HEK293 (cell line): Measurements from ENCODE around the gene CYB5D1.

ENCODE experiments used
- BCL11B ChIP-seq: fragments of 450-650 bp; formaldehyde crosslinking; IDR thresholded peaks from 2 replicates; pipeline ENCODE4 v1.5.1; 2016; ENCODE audit warnings: low read depth, missing biosample characterization, missing genetic modification characterization
- HOXC10 ChIP-seq: sonication (generic); formaldehyde crosslinking; IDR thresholded peaks from 2 replicates; pipeline ENCODE4 v1.8.1; 2023; ENCODE audit warnings: mild to moderate bottlenecking, missing genetic modification reagents
- KLF7 ChIP-seq: fragments of 450-650 bp; formaldehyde crosslinking; IDR thresholded peaks from 2 replicates; pipeline ENCODE4 v1.5.1; 2016; ENCODE audit warnings: missing biosample characterization, missing genetic modification characterization, borderline replicate concordance
- KLF8 ChIP-seq: fragments of 450-650 bp; formaldehyde crosslinking; IDR thresholded peaks from 2 replicates; pipeline ENCODE4 v1.5.1; 2016; ENCODE audit warnings: missing biosample characterization, missing genetic modification characterization
- OVOL3 ChIP-seq: fragments of 450-650 bp; formaldehyde crosslinking; IDR thresholded peaks from 2 replicates; pipeline ENCODE4 v1.5.1; 2016; ENCODE audit warnings: missing biosample characterization, missing genetic modification characterization
- SCRT2 ChIP-seq: fragments of 450-650 bp; formaldehyde crosslinking; IDR thresholded peaks from 2 replicates; pipeline ENCODE4 v1.5.1; 2016; ENCODE audit warnings: missing biosample characterization, missing genetic modification characterization
- SETDB1 ChIP-seq: IDR thresholded peaks from one replicate; pipeline ENCODE4 v1.6.1; 2017; ENCODE audit warnings: mild to moderate bottlenecking, low read length, moderate library complexity, mixed read lengths; ENCODE audit not compliant: insufficient read length
- ZNF138 ChIP-seq: fragments of 450-650 bp; formaldehyde crosslinking; IDR thresholded peaks from 2 replicates; pipeline ENCODE4 v1.5.1; 2016; ENCODE audit warnings: missing biosample characterization, missing genetic modification characterization, borderline replicate concordance
- ZNF140 ChIP-seq: fragments of 450-650 bp; formaldehyde crosslinking; IDR thresholded peaks from 2 replicates; pipeline ENCODE4 v1.5.1; 2016; ENCODE audit warnings: missing biosample characterization, missing genetic modification characterization
- ZNF16 ChIP-seq: fragments of 450-650 bp; formaldehyde crosslinking; IDR thresholded peaks from 2 replicates; pipeline ENCODE4 v1.5.1; 2016; ENCODE audit warnings: low read depth, missing biosample characterization, missing genetic modification characterization
- ZNF169 ChIP-seq: fragments of 450-650 bp; formaldehyde crosslinking; IDR thresholded peaks from 2 replicates; pipeline ENCODE4 v1.5.1; 2016; ENCODE audit warnings: missing biosample characterization, missing genetic modification characterization
- ZNF248 ChIP-seq: fragments of 450-650 bp; formaldehyde crosslinking; IDR thresholded peaks from 2 replicates; pipeline ENCODE4 v1.5.1; 2017; ENCODE audit warnings: missing biosample characterization, missing genetic modification characterization
- ZNF350 ChIP-seq: fragments of 450-650 bp; formaldehyde crosslinking; IDR thresholded peaks from 2 replicates; pipeline ENCODE4 v1.5.0; 2017; ENCODE audit warnings: missing biosample characterization, mild to moderate bottlenecking, missing genetic modification characterization
- ZNF394 ChIP-seq: fragments of 450-650 bp; formaldehyde crosslinking; IDR thresholded peaks from 2 replicates; pipeline ENCODE4 v1.5.1; 2016; ENCODE audit warnings: missing biosample characterization, missing genetic modification characterization, mild to moderate bottlenecking, moderate library complexity, borderline replicate concordance
- ZNF514 ChIP-seq: fragments of 450-650 bp; formaldehyde crosslinking; IDR thresholded peaks from 2 replicates; pipeline ENCODE4 v1.5.1; 2016; ENCODE audit warnings: missing biosample characterization, missing genetic modification characterization
- ZNF549 ChIP-seq: fragments of 450-650 bp; IDR thresholded peaks from 2 replicates; pipeline ENCODE4 v1.5.1; 2018; ENCODE audit warnings: missing biosample characterization, missing genetic modification characterization, mild to moderate bottlenecking, inconsistent platforms, moderate library complexity
- ZNF558 ChIP-seq: fragments of 450-650 bp; formaldehyde crosslinking; IDR thresholded peaks from 2 replicates; pipeline ENCODE4 v1.5.1; 2016; ENCODE audit warnings: missing biosample characterization, missing genetic modification characterization
- ZNF600 ChIP-seq: fragments of 450-650 bp; formaldehyde crosslinking; IDR thresholded peaks from 2 replicates; pipeline ENCODE4 v1.5.1; 2016; ENCODE audit warnings: missing biosample characterization, missing genetic modification characterization
- ZNF621 ChIP-seq: fragments of 450-650 bp; formaldehyde crosslinking; IDR thresholded peaks from 2 replicates; pipeline ENCODE4 v1.5.1; 2017; ENCODE audit warnings: missing biosample characterization, missing genetic modification characterization
- ZNF626 ChIP-seq: fragments of 450-650 bp; sonication (Bioruptor Pico); formaldehyde crosslinking; IDR thresholded peaks from 2 replicates; pipeline ENCODE4 v1.5.1; 2018; ENCODE audit warnings: missing biosample characterization, missing genetic modification characterization, inconsistent platforms
- ZNF654 ChIP-seq: fragments of 450-650 bp; formaldehyde crosslinking; IDR thresholded peaks from 2 replicates; pipeline ENCODE4 v1.5.1; 2016; ENCODE audit warnings: low read depth, missing biosample characterization, missing genetic modification characterization
- ZNF677 ChIP-seq: fragments of 450-650 bp; IDR thresholded peaks from 2 replicates; pipeline ENCODE4 v1.5.0; 2018; ENCODE audit warnings: missing biosample characterization, mild to moderate bottlenecking, missing genetic modification characterization, moderate library complexity
- ZNF837 ChIP-seq: fragments of 450-650 bp; formaldehyde crosslinking; IDR thresholded peaks from 2 replicates; pipeline ENCODE4 v1.5.1; 2016; ENCODE audit warnings: missing biosample characterization, missing genetic modification characterization
- TF ChIP-seq, protein P1 (sequence below): fragments of 450-650 bp; IDR thresholded peaks from 2 replicates; pipeline ENCODE4 v1.5.1; 2018; ENCODE audit warnings: missing biosample characterization, mild to moderate bottlenecking, missing genetic modification characterization
- TF ChIP-seq, protein P2 (sequence below): fragments of 450-650 bp; formaldehyde crosslinking; IDR thresholded peaks from 2 replicates; pipeline ENCODE4; 2016; ENCODE audit warnings: missing biosample characterization, missing genetic modification characterization
- TF ChIP-seq, protein P3 (sequence below): fragments of 450-650 bp; formaldehyde crosslinking; IDR thresholded peaks from 2 replicates; pipeline ENCODE4 v1.5.1; 2016; ENCODE audit warnings: missing biosample characterization, missing genetic modification characterization
- TF ChIP-seq, protein P4 (sequence below): fragments of 450-650 bp; formaldehyde crosslinking; IDR thresholded peaks from 2 replicates; pipeline ENCODE4 v1.5.1; 2016; ENCODE audit warnings: missing biosample characterization, missing genetic modification characterization
- TF ChIP-seq, protein P5 (sequence below): fragments of 450-650 bp; formaldehyde crosslinking; IDR thresholded peaks from 2 replicates; pipeline ENCODE4 v1.5.1; 2016; ENCODE audit warnings: missing biosample characterization, missing genetic modification characterization
- TF ChIP-seq, protein P6 (sequence below): fragments of 450-650 bp; IDR thresholded peaks from 2 replicates; pipeline ENCODE4 v1.5.1; 2018; ENCODE audit warnings: missing biosample characterization, missing genetic modification characterization

CYB5D1 gene

DNA sequence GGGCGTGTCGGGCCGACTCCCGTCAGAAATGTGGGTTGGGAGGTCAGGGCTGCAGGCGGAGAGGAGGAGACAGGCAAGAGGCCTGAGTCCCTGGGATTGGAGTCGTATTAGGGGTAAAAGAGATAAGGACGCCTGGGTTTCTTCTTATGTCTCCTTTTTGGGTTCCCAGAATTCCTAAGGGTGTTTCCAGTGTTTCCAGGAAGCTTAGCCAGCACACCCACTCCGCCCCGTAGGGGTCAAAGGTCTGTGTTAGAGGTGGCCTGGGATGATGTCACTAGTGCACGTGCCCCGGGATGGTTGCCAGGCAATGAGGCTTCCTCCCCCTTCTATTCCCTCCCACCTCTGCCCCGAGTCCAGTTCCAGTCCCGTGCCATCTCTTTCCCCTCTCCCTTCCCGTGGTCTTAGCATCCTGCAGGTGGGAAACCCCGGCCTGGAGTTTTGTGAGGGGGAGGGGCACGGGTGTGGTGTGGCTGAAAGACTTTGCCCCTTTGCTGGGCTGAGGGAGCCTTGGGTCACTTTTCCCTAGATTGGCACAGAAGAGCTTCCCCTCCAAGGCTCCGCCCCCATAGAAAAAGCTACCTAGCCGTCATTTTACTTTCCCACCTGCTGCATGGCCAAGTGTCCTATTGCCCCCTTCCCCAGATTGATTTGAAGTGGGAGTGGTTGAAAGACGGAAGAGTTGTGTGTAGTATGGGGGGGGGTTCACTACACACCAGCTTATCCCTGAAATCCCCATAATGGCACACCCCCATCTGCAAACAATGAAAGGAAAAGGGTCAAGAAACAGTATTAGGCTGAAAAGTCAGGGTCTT is 21.0 kb upstream of the CYB5D1 start (continued):
- TF ChIP-seq, protein P1, sequence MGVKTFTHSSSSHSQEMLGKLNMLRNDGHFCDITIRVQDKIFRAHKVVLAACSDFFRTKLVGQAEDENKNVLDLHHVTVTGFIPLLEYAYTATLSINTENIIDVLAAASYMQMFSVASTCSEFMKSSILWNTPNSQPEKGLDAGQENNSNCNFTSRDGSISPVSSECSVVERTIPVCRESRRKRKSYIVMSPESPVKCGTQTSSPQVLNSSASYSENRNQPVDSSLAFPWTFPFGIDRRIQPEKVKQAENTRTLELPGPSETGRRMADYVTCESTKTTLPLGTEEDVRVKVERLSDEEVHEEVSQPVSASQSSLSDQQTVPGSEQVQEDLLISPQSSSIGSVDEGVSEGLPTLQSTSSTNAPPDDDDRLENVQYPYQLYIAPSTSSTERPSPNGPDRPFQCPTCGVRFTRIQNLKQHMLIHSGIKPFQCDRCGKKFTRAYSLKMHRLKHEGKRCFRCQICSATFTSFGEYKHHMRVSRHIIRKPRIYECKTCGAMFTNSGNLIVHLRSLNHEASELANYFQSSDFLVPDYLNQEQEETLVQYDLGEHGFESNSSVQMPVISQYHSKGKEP (tag by site-specific recombination): peak; percentile 89
- TF ChIP-seq BCL11B (tag by site-specific recombination): peak; percentile 99
- TF ChIP-seq KLF8: peak; percentile 100
- TF ChIP-seq ZNF138 (tag by site-specific recombination): no peak
- TF ChIP-seq, protein P2, sequence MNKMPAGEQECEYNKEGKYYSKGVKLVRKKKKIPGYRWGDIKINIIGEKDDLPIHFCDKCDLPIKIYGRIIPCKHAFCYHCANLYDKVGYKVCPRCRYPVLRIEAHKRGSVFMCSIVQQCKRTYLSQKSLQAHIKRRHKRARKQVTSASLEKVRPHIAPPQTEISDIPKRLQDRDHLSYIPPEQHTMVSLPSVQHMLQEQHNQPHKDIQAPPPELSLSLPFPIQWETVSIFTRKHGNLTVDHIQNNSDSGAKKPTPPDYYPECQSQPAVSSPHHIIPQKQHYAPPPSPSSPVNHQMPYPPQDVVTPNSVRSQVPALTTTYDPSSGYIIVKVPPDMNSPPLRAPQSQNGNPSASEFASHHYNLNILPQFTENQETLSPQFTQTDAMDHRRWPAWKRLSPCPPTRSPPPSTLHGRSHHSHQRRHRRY (tag by site-specific recombination): peak; percentile 51; the same call in 1 of the 2 replicates
- TF ChIP-seq ZNF514 (tag by site-specific recombination): no peak
- no peak for TF ChIP-seq ZNF248 (tag by site-specific recombination)
- TF ChIP-seq, protein P3, sequence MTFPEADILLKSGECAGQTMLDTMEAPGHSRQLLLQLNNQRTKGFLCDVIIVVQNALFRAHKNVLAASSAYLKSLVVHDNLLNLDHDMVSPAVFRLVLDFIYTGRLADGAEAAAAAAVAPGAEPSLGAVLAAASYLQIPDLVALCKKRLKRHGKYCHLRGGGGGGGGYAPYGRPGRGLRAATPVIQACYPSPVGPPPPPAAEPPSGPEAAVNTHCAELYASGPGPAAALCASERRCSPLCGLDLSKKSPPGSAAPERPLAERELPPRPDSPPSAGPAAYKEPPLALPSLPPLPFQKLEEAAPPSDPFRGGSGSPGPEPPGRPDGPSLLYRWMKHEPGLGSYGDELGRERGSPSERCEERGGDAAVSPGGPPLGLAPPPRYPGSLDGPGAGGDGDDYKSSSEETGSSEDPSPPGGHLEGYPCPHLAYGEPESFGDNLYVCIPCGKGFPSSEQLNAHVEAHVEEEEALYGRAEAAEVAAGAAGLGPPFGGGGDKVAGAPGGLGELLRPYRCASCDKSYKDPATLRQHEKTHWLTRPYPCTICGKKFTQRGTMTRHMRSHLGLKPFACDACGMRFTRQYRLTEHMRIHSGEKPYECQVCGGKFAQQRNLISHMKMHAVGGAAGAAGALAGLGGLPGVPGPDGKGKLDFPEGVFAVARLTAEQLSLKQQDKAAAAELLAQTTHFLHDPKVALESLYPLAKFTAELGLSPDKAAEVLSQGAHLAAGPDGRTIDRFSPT (tag by site-specific recombination): peak; percentile 95
- no peak; the same call in 1 of the 2 replicates for TF ChIP-seq ZNF140
- TF ChIP-seq SCRT2: peak; percentile 96
- TF ChIP-seq ZNF654 (tag by site-specific recombination): peak; percentile 19; the same call in 1 of the 2 replicates
- TF ChIP-seq ZNF626 (tag by site-specific recombination): no peak
- TF ChIP-seq ZNF549: no peak
- no peak; the same call in 1 of the 2 replicates for TF ChIP-seq OVOL3 (tag by site-specific recombination)
- TF ChIP-seq ZNF837 (tag by site-specific recombination): no peak
- TF ChIP-seq HOXC10 (CRISPR knock-in tag): no peak
- peak; percentile 100 for TF ChIP-seq KLF7 (tag by site-specific recombination)
- no peak for TF ChIP-seq ZNF677
- TF ChIP-seq, protein P4, sequence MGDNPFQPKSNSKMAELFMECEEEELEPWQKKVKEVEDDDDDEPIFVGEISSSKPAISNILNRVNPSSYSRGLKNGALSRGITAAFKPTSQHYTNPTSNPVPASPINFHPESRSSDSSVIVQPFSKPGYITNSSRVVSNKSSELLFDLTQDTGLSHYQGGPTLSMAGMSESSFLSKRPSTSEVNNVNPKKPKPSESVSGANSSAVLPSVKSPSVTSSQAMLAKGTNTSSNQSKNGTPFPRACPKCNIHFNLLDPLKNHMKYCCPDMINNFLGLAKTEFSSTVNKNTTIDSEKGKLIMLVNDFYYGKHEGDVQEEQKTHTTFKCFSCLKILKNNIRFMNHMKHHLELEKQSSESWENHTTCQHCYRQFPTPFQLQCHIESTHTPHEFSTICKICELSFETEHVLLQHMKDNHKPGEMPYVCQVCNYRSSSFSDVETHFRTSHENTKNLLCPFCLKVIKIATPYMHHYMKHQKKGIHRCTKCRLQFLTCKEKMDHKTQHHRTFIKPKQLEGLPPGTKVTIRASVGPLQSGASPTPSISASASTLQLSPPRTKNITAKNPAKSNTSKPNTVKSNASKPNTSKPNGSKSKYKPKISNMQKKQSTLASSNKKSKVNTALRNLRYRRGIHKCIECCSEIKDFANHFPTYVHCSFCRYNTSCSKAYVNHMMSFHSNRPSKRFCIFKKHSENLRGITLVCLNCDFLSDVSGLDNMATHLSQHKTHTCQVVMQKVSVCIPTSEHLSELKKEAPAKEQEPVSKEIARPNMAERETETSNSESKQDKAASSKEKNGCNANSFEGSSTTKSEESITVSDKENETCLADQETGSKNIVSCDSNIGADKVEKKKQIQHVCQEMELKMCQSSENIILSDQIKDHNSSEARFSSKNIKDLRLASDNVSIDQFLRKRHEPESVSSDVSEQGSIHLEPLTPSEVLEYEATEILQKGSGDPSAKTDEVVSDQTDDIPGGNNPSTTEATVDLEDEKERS (tag by site-specific recombination): 0 out of 2 replicates have a peak, but pooled peaks have one; percentile 91
- peak; percentile 90 for TF ChIP-seq ZNF600 (tag by site-specific recombination)
- 0 out of 2 replicates have a peak, but pooled peaks have one; percentile 43 for TF ChIP-seq ZNF169 (tag by site-specific recombination)
- peak; percentile 85 for TF ChIP-seq ZNF394 (tag by site-specific recombination)
- TF ChIP-seq ZNF621 (tag by site-specific recombination): no peak
- TF ChIP-seq SETDB1: no peak
- TF ChIP-seq ZNF16 (tag by site-specific recombination): no peak; the same call in 1 of the 2 replicates
- TF ChIP-seq ZNF558 (tag by site-specific recombination): peak; percentile 88
- TF ChIP-seq, protein P5, sequence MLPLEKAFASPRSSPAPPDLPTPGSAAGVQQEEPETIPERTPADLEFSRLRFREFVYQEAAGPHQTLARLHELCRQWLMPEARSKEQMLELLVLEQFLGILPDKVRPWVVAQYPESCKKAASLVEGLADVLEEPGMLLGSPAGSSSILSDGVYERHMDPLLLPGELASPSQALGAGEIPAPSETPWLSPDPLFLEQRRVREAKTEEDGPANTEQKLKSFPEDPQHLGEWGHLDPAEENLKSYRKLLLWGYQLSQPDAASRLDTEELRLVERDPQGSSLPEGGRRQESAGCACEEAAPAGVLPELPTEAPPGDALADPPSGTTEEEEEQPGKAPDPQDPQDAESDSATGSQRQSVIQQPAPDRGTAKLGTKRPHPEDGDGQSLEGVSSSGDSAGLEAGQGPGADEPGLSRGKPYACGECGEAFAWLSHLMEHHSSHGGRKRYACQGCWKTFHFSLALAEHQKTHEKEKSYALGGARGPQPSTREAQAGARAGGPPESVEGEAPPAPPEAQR (tag by site-specific recombination): peak; percentile 99
- TF ChIP-seq, protein P6, sequence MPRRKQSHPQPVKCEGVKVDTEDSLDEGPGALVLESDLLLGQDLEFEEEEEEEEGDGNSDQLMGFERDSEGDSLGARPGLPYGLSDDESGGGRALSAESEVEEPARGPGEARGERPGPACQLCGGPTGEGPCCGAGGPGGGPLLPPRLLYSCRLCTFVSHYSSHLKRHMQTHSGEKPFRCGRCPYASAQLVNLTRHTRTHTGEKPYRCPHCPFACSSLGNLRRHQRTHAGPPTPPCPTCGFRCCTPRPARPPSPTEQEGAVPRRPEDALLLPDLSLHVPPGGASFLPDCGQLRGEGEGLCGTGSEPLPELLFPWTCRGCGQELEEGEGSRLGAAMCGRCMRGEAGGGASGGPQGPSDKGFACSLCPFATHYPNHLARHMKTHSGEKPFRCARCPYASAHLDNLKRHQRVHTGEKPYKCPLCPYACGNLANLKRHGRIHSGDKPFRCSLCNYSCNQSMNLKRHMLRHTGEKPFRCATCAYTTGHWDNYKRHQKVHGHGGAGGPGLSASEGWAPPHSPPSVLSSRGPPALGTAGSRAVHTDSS: peak; percentile 76
- TF ChIP-seq ZNF350 (tag by site-specific recombination): no peak
